ENCODE data around the gene SYNE3.

Gene SYNE3

DNA sequence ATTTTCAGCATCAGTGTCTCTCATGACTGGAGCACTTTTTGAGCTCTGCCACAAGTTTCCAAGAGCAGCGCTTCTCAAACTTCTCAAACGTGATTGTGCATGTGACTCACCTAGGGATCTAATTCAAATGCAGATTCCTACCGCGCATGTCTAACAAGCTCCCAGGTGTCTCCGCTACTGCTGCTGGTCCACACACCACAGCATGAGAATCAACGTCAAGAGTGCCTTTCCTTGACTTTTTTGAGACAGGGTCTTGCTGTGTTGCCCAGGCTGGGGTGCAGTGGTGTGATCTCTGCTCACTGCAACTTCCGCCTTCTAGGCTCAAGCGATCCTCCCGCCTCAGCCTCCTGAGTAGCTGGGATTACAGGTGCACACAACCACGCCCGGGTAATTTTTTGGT is 40.8 kb upstream of the SYNE3 start:
- no peak for DNase-seq (ENCODE audit: low read depth)
- TF ChIP-seq, protein P1, sequence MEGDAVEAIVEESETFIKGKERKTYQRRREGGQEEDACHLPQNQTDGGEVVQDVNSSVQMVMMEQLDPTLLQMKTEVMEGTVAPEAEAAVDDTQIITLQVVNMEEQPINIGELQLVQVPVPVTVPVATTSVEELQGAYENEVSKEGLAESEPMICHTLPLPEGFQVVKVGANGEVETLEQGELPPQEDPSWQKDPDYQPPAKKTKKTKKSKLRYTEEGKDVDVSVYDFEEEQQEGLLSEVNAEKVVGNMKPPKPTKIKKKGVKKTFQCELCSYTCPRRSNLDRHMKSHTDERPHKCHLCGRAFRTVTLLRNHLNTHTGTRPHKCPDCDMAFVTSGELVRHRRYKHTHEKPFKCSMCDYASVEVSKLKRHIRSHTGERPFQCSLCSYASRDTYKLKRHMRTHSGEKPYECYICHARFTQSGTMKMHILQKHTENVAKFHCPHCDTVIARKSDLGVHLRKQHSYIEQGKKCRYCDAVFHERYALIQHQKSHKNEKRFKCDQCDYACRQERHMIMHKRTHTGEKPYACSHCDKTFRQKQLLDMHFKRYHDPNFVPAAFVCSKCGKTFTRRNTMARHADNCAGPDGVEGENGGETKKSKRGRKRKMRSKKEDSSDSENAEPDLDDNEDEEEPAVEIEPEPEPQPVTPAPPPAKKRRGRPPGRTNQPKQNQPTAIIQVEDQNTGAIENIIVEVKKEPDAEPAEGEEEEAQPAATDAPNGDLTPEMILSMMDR (conservative IDR thresholded peaks at IDR 0.05; ENCODE audit: control insufficient read depth, insufficient read depth, low read depth, low read length) = no peak
- H3K4me3 ChIP-seq (ENCODE audit: control insufficient read depth, low read depth, low read length) = no peak overlapping the region

DNA sequence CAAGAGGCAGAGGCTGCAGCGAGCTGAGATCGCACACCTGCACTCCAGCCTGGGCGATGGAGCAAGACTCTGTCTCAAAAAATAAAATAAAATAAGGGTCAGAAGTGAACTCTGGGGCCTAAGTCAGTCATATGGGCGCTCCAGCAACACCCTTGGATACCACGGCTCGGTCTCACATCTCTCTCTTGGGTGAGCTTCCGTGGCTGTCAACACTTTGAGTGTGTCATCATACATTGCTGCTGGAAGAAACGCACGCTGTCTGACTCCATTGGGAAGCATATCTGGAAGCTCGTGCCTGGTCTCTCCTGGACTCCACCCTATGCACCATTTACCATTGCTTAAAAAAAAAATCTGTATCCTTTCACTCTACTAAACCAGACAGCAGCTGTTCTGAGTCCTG is 38.6 kb upstream of the SYNE3 start:
- no peak for DNase-seq (ENCODE audit: low read depth)
- TF ChIP-seq, protein P1 (conservative IDR thresholded peaks at IDR 0.05; ENCODE audit: control insufficient read depth, insufficient read depth, low read depth, low read length) = no peak
- H3K4me3 ChIP-seq (ENCODE audit: control insufficient read depth, low read depth, low read length) = no peak overlapping the region

DNA sequence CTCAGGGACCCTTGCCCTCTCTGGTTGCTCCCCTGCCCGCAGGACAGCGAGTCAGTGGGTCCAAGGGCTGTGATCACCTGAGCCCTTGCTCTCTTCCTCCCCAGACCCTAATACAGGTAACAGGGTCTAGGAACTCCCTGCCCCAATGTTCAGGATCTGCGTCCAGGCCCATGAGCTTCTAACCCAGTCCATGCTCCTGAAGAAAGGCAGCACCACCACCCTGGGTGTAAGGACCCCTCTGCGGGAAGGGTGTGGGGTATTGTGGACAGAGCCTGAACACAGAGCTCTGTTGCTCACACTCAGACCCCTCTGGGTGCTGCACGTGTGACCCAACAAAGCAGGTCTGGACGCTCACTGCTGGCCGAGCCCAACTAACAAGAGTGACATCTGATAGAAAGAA is 36.7 kb upstream of the SYNE3 start:
- DNase-seq (ENCODE audit: low read depth) = no peak
- TF ChIP-seq, protein P1 (conservative IDR thresholded peaks at IDR 0.05; ENCODE audit: control insufficient read depth, insufficient read depth, low read depth, low read length) = no peak
- H3K4me3 ChIP-seq (ENCODE audit: control insufficient read depth, low read depth, low read length) = no peak overlapping the region

DNA sequence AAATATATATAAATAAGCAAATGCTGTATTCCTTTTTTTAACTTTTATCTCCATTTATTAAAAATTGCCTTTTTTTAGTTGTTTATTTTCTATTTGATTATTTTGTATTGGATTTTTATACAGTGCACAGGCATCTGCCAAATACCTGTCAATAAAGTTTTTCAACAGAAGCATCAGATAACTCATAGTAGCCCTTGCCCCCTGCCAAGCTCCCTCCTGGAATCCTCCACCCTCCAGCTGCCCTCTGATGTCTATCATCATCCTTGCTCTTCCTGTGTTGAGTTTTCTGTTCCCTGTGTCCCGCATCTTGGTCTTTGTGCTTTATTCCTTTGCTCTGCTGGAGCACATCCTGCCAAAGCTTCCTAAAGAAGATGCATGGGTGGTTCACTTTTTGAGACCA is 35.0 kb upstream of the SYNE3 start:
- H3K4me3 ChIP-seq (ENCODE audit: control insufficient read depth, low read depth, low read length) = no peak overlapping the region
- TF ChIP-seq, protein P1 (conservative IDR thresholded peaks at IDR 0.05; ENCODE audit: control insufficient read depth, insufficient read depth, low read depth, low read length) = no peak
- no peak for DNase-seq (ENCODE audit: low read depth)

DNA sequence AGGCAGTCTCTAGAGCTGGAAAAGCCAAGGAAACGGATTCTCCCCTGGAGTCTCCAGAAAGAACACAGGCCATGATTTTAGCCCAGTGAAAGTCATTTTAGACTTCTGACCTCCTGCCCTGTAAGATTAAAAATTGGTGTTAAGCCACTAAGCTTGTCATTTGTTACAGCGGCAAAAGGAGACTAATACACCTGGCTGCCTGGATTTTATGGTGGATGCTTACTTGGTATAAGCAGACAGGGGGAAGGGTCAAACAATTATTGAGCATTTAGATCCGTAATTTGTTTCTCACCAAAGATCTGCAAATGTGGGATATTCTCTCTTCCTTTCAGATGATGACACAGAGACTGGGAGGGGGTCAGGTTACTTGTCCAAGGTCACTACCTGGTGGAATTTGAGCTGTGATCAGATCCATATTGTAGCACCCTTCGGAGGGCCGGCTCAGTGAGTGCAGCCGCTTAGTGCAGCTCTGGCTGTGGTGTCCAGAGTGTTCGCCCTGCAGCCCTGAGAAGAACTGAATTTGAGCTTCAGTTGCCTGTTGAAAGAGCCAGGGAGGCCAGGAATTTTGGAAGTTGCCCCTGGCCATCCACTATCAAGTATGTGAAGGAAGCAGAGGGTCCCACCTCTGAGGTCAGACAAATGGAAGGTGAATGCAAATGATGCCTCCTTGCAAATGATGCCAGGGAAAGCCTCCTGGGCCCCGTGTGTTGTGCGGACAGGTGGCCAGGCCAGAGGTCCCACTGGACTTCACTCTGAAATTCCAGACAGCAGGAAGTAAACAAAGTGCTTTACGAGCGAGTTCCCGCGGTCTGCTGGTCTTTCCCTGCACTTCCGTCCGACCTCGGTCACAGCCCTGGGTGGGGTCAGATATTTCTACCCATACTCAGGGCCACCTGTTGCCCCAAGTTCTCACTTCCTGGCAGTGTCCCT is 33.5 kb upstream of the SYNE3 start:
- H3K4me3 ChIP-seq (ENCODE audit: control insufficient read depth, low read depth, low read length) = no peak overlapping the region
- TF ChIP-seq, protein P1 (conservative IDR thresholded peaks at IDR 0.05; ENCODE audit: control insufficient read depth, insufficient read depth, low read depth, low read length) = no peak
- DNase-seq (ENCODE audit: low read depth) = no peak

DNA sequence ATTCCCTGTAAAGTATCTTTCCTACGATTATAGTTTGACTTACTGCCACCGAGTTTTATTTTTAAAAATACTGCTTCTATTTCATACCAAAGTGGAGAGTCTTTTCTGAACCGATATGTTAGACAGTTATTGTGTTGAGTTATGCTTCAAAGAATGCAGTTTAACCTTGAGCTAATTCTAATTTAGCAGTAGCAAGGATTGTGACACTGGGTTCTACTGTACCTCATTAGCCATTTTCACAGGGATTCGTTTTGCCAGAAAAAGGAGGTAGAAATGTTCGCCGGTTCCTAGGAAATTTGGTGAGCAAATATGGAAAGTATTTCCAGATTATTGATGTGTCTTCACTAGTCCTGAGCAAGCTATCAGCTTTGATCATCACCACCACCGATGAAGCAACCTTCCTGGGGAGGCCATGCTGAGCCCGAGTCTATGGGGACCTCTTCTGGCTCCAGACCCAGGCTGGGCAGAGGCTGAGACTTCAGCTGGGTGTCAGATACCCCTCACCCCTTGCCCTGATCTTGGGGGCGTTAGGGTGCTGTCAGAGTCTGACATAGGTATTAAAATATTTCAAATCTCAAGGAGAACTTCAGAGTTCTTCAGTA is 32.0 kb upstream of the SYNE3 start:
- DNase-seq (ENCODE audit: low read depth) = peak; percentile 36
- H3K4me3 ChIP-seq (ENCODE audit: control insufficient read depth, low read depth, low read length) = no peak overlapping the region
- TF ChIP-seq, protein P1 (conservative IDR thresholded peaks at IDR 0.05; ENCODE audit: control insufficient read depth, insufficient read depth, low read depth, low read length) = no peak

Data from fibroblast of mammary gland (primary cell).